BLaER1 (cell line): ENCODE measurements around the gene SLC8A1.

Source experiments
- H3K27ac ChIP-seq: shearing (Covaris generic); formaldehyde crosslinking; 2 replicates; pipeline ENCODE4 v1.8.1; 2022
- H3K27me3 ChIP-seq: shearing (Covaris generic); formaldehyde crosslinking; 2 replicates; pipeline ENCODE4 v1.8.1; 2022
- H3K36me3 ChIP-seq: shearing (Covaris generic); formaldehyde crosslinking; 2 replicates; pipeline ENCODE4 v1.8.1; 2022
- H3K4me1 ChIP-seq: shearing (Covaris generic); formaldehyde crosslinking; 2 replicates; pipeline ENCODE4 v1.8.1; 2022
- H3K4me2 ChIP-seq: shearing (Covaris generic); formaldehyde crosslinking; 2 replicates; pipeline ENCODE4 v1.8.1; 2022
- H3K4me3 ChIP-seq: shearing (Covaris generic); formaldehyde crosslinking; 2 replicates; pipeline ENCODE4 v1.8.1; 2022
- H3K9ac ChIP-seq: shearing (Covaris generic); formaldehyde crosslinking; 2 replicates; pipeline ENCODE4 v1.8.1; 2022
- H3K9me3 ChIP-seq: shearing (Covaris generic); formaldehyde crosslinking; 2 replicates; pipeline ENCODE4 v1.8.1; 2022
- H4K20me1 ChIP-seq: shearing (Covaris generic); formaldehyde crosslinking; 2 replicates; pipeline ENCODE4 v1.8.1; 2022
- Cebpa-rat ChIP-seq: shearing (Covaris generic); IDR thresholded peaks from 2 replicates; pipeline ENCODE4 v1.8.1; 2022

Gene SLC8A1

DNA sequence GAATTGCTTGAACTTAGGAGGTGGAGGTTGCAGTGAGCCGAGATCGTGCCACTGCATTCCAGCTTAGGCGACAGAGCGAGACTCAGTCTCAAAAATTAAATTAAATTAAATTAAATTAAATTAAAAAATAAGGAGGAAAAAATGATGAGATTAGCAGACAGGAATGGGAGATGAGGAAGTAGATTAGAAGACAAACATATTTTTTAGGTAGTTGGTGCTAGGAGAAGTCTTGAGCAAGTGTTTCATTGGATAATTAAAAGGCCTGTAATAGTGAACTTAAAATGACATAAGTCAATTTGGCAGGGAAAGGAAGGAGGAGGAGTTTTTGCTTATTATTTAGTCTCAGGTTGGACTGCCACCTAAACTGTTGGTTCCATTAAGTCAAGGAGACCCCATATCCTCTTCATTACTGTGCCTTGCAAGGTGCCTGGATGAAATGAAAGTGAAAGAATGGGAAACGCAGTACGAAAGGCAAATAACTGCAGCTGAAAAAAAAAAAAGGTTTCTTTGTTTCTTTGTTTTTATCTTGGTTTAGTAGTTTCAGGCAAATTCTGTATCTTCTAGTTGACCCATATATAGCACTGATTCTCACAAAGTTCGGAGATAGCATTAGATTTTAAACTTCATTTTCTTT is 162.0 kb downstream of the SLC8A1 start:
- Histone ChIP-seq H3K9me3 (no peaks in the 10 kb centered on the region), H3K36me3 (no peaks in the 10 kb centered on the region), H3K9ac (no peak overlapping the region), H3K27me3 (no peaks in the 10 kb centered on the region), H3K4me3 (no peak overlapping the region), H3K27ac (no peak overlapping the region), H3K4me2 (no peak overlapping the region), H3K4me1 (peaks cover 37% of the 10 kb centered on the region), H4K20me1 (no peaks in the 10 kb centered on the region)
- no peak for TF ChIP-seq Cebpa-rat

DNA sequence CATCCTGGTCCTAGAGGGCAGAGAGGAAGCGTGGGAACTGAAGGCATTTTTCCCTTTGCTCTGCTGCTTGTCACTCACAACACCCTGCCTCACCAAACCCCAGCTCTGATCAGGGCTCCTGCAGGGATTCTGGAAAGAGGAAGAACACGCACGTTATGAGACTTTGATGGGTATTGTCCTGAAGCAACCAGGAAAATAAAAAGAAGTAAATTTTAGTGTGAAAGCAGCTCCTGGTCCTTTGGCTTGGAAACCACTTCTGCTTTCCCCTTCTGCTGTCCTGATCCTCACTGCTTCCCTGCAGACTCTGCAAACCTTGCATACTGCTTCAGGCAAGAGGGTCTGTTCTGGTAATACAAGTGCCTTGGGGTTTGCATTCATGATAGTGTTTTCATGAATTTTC is 164.1 kb downstream of the SLC8A1 start:
- Histone ChIP-seq H3K4me3 (no peak overlapping the region), H3K27ac (peak overlapping the region; percentile 12; the same call in 1 of the 2 replicates), H4K20me1 (no peaks in the 10 kb centered on the region), H3K4me2 (peak overlapping the region; percentile 41), H3K9ac (no peak overlapping the region), H3K36me3 (no peaks in the 10 kb centered on the region), H3K9me3 (no peaks in the 10 kb centered on the region), H3K4me1 (peaks cover 53% of the 10 kb centered on the region), H3K27me3 (no peaks in the 10 kb centered on the region)
- TF ChIP-seq Cebpa-rat, result no peak

GRCh38 chr2:40287195-40287594 is 164.7 kb downstream of the SLC8A1 start:
- Histone ChIP-seq H3K4me3 (no peak overlapping the region), H4K20me1 (no peaks in the 10 kb centered on the region), H3K27me3 (no peaks in the 10 kb centered on the region), H3K9me3 (no peaks in the 10 kb centered on the region), H3K27ac (peak overlapping the region; percentile 12; the same call in 1 of the 2 replicates), H3K4me1 (peaks cover 57% of the 10 kb centered on the region), H3K4me2 (peak overlapping the region; percentile 41), H3K36me3 (no peaks in the 10 kb centered on the region), H3K9ac (no peak overlapping the region)
- TF ChIP-seq Cebpa-rat, result no peak

DNA sequence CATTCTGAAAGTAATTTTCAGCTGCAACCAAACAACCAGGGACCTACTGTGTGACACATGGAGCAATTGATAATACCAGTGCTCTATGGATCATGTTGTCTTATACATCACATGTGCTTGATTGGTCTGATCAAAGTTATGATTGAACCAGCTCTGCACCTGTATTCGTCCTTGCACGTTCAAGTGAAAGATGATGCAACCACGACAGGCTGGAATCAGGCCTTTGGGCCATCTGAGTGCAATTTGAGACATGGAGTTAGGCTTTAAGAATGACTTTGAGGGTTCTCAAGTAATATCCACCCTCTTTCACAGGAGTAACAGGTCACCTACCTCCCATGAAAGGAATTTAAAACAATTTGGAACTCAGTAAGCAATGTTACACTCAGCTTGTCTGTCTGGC is 165.2 kb downstream of the SLC8A1 start:
- Histone ChIP-seq H3K4me1 (peaks cover 61% of the 10 kb centered on the region), H3K4me3 (no peak overlapping the region), H3K9ac (no peak overlapping the region), H3K27ac (peak overlapping the region; percentile 59; the same call in 1 of the 2 replicates), H3K36me3 (no peaks in the 10 kb centered on the region), H3K9me3 (no peaks in the 10 kb centered on the region), H4K20me1 (no peaks in the 10 kb centered on the region), H3K27me3 (no peaks in the 10 kb centered on the region), H3K4me2 (peak overlapping the region; percentile 41; the same call in 1 of the 2 replicates)
- peak; percentile 45; the same call in 1 of the 2 replicates for TF ChIP-seq Cebpa-rat

DNA sequence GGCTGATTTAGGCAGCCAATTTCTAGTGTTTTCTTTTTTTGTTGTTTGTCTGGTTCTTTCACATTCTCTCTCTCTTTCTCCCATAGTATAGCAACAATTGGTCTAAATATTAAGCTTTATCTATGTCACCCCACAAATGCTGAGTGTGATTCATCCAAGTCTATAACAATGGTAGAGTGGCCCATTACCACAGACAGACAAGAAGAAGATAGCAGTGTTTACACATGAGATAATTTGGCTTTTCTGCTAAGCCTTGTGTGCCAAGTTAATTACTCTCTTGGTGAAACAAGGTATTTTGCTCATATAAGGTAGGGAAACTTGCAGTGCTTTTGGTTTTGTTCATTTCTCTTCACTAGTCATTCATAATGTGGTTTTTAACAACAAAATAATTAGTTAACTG is 166.5 kb downstream of the SLC8A1 start:
- Histone ChIP-seq H3K4me2 (peak overlapping the region; percentile 47), H3K4me3 (no peak overlapping the region), H4K20me1 (no peaks in the 10 kb centered on the region), H3K9ac (no peak overlapping the region), H3K36me3 (no peaks in the 10 kb centered on the region), H3K9me3 (no peaks in the 10 kb centered on the region), H3K27me3 (no peaks in the 10 kb centered on the region), H3K4me1 (peaks cover 74% of the 10 kb centered on the region), H3K27ac (peak overlapping the region; percentile 59)
- TF ChIP-seq Cebpa-rat, result no peak

- H3K9ac ChIP-seq, result no peak overlapping the region
These were observed 167.1 kb downstream of the SLC8A1 start for GRCh38 chr2:40284797-40285196.

GRCh38 chr2:40283111-40283909 is 168.6 kb downstream of the SLC8A1 start:
- peak overlapping the region; percentile 86 for H3K27ac ChIP-seq
- no peaks in the 10 kb centered on the region for H3K27me3 ChIP-seq
- H3K36me3 ChIP-seq, result no peaks in the 10 kb centered on the region
- peaks cover 92% of the 10 kb centered on the region for H3K4me1 ChIP-seq
- peak overlapping the region; percentile 87 for H3K4me2 ChIP-seq
- H3K4me3 ChIP-seq, result peak overlapping the region; percentile 62
- H3K9ac ChIP-seq, result peak overlapping the region; percentile 59
- no peaks in the 10 kb centered on the region for H4K20me1 ChIP-seq
- H3K9me3 ChIP-seq, result no peaks in the 10 kb centered on the region
- no peak for TF ChIP-seq Cebpa-rat

More at GRCh38 chr2:40284797-40285196, 167.1 kb downstream of the SLC8A1 start:
- H3K4me3 ChIP-seq, result no peak overlapping the region
- no peaks in the 10 kb centered on the region for H4K20me1 ChIP-seq
- no peaks in the 10 kb centered on the region for H3K9me3 ChIP-seq
- peaks cover 80% of the 10 kb centered on the region for H3K4me1 ChIP-seq
- H3K36me3 ChIP-seq, result no peaks in the 10 kb centered on the region
- no peaks in the 10 kb centered on the region for H3K27me3 ChIP-seq
- H3K4me2 ChIP-seq, result peak overlapping the region; percentile 47
- H3K27ac ChIP-seq, result peak overlapping the region; percentile 59
- no peak for TF ChIP-seq Cebpa-rat

DNA sequence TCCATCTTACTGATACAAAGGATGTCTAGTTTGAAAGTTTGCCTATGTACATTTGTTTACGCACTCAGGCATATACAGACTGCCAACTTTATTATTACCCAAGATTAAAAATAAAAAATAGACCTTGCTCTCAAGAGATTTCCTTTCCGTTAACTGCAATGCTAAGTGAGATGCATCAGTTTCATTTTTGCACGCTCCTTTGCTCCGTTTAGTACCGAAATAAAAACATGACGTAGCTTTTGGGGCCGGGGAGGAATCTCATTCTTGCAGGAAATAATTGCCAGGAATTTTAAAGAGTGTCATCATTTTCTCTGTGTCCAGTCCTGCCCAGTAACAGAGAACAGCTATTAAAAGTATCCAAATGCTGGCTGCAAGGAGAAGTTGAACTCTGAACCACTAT is 169.5 kb downstream of the SLC8A1 start:
- Histone ChIP-seq H3K4me3 (peak overlapping the region; percentile 62), H3K27me3 (no peaks in the 10 kb centered on the region), H3K4me2 (peak overlapping the region; percentile 87), H3K9ac (peak overlapping the region; percentile 75), H3K9me3 (no peaks in the 10 kb centered on the region), H4K20me1 (no peaks in the 10 kb centered on the region), H3K27ac (peak overlapping the region; percentile 86), H3K36me3 (no peaks in the 10 kb centered on the region), H3K4me1 (peaks cover 89% of the 10 kb centered on the region)
- no peak for TF ChIP-seq Cebpa-rat

DNA sequence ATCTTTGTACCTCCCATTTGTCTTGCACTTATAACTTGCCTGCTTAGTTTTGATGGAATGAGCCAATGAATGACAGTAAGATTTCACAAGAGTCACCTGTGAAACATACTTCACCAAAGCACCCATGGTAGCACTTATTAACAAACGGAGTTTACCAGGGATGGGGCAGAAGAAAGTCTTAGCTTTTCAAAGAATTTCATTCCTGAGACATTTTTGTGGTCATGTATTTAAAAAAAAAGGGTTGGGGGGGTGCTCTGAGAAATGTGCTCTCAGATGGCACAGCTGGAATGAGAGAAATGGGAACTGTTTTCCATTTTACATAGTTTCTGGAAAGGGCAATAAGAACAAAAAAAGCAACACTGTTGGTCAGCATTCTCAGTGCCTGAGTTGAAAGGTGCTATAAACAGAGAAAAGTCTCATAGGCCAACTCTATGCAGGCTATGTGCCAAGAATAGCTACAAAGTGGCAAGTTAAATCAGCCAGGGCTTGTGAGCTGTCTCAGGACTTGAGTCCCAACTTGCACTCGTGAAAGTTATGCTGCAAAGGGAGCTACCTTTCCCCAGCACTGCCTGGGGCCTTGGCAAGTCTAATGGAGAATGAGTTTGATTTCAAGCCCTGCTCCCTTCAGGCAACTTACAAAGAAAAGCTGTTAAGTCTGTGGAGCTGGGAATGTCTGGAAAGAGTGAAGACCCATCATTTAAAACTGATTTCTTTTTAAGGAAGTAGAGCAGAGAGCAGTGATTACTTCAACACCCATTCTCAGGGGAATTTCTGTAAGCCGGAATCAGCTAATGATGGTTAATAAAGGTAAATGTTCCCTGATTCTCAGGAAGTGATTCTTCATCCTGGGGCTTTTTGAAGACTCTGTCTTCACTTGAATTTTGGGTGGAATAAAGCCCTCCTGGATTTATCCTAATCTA is 170.6 kb downstream of the SLC8A1 start:
- peak overlapping the region; percentile 87 for H3K4me2 ChIP-seq
- peak overlapping the region; percentile 62 for H3K4me3 ChIP-seq
- H4K20me1 ChIP-seq, result no peaks in the 10 kb centered on the region
- peaks cover 89% of the 10 kb centered on the region for H3K4me1 ChIP-seq
- no peak for TF ChIP-seq Cebpa-rat
- no peaks in the 10 kb centered on the region for H3K27me3 ChIP-seq
- peak overlapping the region; percentile 86 for H3K27ac ChIP-seq
- H3K9ac ChIP-seq, result peak overlapping the region; percentile 75
- H3K36me3 ChIP-seq, result no peaks in the 10 kb centered on the region
- H3K9me3 ChIP-seq, result no peaks in the 10 kb centered on the region
